Esophagus muscularis mucosa (tissue), 4 donors: ENCODE results near the gene MAN1C1.
A peak's percentile ranks its signal among the peaks of the same experiment; 100 is the strongest.

Source experiments
- EP300 ChIP-seq: sonication (generic); formaldehyde crosslinking; IDR thresholded peaks from one replicate; pipeline ENCODE4 v1.6.1; 2017; ENCODE audit warnings: antibody characterized with exemption
- POLR2A ChIP-seq: fragments of 450-650 bp; IDR thresholded peaks from one replicate; pipeline ENCODE4 v1.6.1; 2017; ENCODE audit warnings: antibody characterized with exemption, moderate library complexity, mild to moderate bottlenecking, low read depth
- POLR2AphosphoS5 ChIP-seq, 2 donors: sonication (generic); formaldehyde crosslinking; IDR thresholded peaks; one replicate each; pipeline ENCODE4 v1.6.1; 2017; ENCODE audit warnings: antibody characterized with exemption in 2 of 2
- TF ChIP-seq, protein P1 (sequence below), 3 experiments: fragments of 200-600 bp in 2 of 3; fragments of 450-650 bp in 1 of 3; sonication (generic) in 2 of 3; IDR thresholded peaks; one replicate each; pipeline ENCODE4 v1.5.1; 2017 to 2019; ENCODE audit warnings: antibody characterized with exemption in 3 of 3, mild to moderate bottlenecking in 2 of 3, moderate library complexity in 1 of 3

DNA sequence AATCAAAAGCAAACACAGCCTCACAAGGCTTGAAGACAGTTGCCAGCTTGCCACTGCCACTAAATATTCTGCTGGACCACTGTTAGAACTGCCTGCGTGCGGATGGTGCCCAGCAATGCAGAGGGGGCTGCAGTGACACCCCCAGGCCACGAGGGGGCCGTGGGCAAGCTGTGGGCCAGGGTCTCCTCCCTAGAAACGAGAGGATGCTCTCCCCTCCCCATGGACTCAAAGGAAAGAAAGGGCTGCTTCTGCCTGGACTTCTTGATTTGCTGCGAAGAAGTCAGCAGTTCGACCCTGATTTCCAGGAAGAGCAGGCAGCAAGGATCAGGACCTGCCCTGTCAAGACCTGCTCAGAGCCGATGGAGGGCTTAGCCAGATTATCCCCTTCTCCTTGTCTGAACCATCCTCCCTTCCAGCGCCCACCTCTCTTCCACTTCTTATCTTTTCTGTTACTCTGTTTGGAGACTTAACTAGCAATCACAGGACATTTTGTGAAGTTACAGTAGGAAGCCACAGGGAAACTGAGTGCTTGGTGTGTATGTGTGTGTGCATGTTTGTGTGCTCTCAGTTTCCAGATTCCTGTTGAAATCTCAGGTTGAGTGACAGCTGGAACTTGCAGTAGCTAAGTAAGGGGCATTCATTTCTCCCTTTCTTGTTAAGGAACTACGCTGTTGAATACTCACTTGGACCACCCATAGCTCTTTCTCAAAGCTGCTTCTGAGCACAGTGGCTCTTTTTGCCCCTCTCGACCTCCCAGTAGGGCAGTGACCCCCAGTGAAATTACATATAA, 2.7 kb downstream of the MAN1C1 start:
- TF ChIP-seq, protein P1, sequence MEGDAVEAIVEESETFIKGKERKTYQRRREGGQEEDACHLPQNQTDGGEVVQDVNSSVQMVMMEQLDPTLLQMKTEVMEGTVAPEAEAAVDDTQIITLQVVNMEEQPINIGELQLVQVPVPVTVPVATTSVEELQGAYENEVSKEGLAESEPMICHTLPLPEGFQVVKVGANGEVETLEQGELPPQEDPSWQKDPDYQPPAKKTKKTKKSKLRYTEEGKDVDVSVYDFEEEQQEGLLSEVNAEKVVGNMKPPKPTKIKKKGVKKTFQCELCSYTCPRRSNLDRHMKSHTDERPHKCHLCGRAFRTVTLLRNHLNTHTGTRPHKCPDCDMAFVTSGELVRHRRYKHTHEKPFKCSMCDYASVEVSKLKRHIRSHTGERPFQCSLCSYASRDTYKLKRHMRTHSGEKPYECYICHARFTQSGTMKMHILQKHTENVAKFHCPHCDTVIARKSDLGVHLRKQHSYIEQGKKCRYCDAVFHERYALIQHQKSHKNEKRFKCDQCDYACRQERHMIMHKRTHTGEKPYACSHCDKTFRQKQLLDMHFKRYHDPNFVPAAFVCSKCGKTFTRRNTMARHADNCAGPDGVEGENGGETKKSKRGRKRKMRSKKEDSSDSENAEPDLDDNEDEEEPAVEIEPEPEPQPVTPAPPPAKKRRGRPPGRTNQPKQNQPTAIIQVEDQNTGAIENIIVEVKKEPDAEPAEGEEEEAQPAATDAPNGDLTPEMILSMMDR (IDR thresholded peaks at IDR 0.05): peak; percentile 75 to 92 (median 78)
- TF ChIP-seq POLR2A (no peak), EP300 (no peak), POLR2AphosphoS5 (IDR thresholded peaks at IDR 0.05) (peak in 1 of 2 donors; percentile 32)
